Stimulated activated naive B cell treated with anti-CD40 and anti-IgM and Interleukin-4, amounts not matched to agents 10 μg/mL and 1 μg/mL and 100 μg/mL, for 72 hours (primary cell): ENCODE measurements around the gene MTO1.
"Not testable (repeated sequence)": the region's sequence is repeated elsewhere in the genome, so short reads cannot be mapped to it uniquely, and the experiment has no call there.

ENCODE experiments used
- ATAC-seq, 2 donors: fragments of 150-1000 bp; cut with Tn5 transposase; replicated peaks; 2 replicates each; pipeline ENCODE4 v1.10.0; 2021; ENCODE audit warnings: moderate library complexity in 1 of 2
- DNase-seq: peaks from one replicate; pipeline ENCODE4 v3.0.0; 2021
- H3K27ac Mint-ChIP-seq: one replicate; pipeline ENCODE4 v1.8.0; 2022; ENCODE audit warnings: mild to moderate bottlenecking, mixed read lengths
- H3K27me3 Mint-ChIP-seq, 2 donors: one replicate each; pipeline ENCODE4 v1.8.0; 2022; ENCODE audit warnings: mixed read lengths in 2 of 2
- H3K36me3 Mint-ChIP-seq, 2 donors: one replicate each; pipeline ENCODE4 v1.8.0; 2022; ENCODE audit warnings: mixed read lengths in 2 of 2, mild to moderate bottlenecking in 1 of 2
- H3K4me1 Mint-ChIP-seq, 2 donors: one replicate each; pipeline ENCODE4 v1.8.0; 2022; ENCODE audit warnings: mixed read lengths in 2 of 2, mild to moderate bottlenecking in 1 of 2
- H3K4me3 Mint-ChIP-seq, 2 donors: one replicate each; pipeline ENCODE4 v1.8.0; 2022; ENCODE audit warnings: mild to moderate bottlenecking in 2 of 2, mixed read lengths in 2 of 2, moderate library complexity in 1 of 2
- H3K9me3 Mint-ChIP-seq, 2 donors: one replicate each; pipeline ENCODE4 v1.8.0; 2022; ENCODE audit warnings: mixed read lengths in 2 of 2, mild to moderate bottlenecking in 1 of 2

MTO1 gene

DNA sequence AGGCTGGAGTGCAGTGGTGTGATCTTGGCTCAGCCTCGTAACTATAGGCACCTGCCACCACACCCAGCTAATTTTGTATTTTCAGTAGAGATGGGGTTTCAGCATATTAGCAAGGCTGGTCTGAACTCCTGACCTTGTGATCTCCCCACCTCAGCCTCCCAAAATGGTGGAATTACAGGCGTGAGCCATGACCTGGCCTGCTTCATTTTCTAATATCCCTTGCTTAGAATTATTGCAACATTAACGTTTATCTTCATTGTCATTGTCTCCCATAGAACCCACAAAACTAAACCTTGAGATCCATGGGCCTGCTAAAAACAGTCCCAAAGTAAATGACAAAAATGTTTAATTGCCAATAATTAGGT is 53.2 kb downstream of the MTO1 start:
- Mint-ChIP-seq H3K4me1 (peaks cover 38 to 66% of the 10 kb centered on the region in 2 donors), H3K27ac (peak overlapping the region; percentile 100), H3K4me3 (peak overlapping the region; percentile 25 to 66), H3K27me3 (no peaks in the 10 kb centered on the region), H3K36me3 (peaks cover 49 to 61% of the 10 kb centered on the region in 2 donors), H3K9me3 (no peaks in the 10 kb centered on the region)
- peak; percentile 4 to 10 for ATAC-seq
- DNase-seq: no peak

DNA sequence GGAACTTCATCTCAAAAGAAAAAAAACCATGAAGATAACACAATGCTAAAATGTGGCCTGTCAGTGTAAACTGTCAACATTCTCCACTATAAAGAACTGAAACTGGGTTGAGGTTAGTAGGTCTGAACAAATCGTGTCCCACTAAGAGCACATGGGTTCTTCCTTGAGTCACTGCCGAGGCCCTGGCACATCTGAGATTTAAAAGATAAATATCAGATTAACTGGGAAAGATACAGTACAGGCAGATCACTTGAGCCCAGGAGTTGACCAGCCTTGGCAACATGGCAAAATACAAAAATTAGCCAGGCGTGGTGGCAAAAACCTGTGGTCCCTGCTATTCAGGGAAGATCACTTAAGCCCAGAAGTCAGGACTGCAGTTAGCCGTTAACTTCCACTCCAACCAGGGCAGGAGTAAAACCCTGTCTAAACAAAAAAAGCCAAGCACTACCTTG is 53.7 kb downstream of the MTO1 start:
- peaks cover 42 to 70% of the 10 kb centered on the region in 2 donors for H3K4me1 Mint-ChIP-seq

GRCh38 chr6:73516514-73517489 is 55.3 kb downstream of the MTO1 start:
- peaks cover 0 to 9% of the 10 kb centered on the region in 2 donors for H3K27me3 Mint-ChIP-seq
- H3K4me1 Mint-ChIP-seq: peaks cover 45 to 67% of the 10 kb centered on the region in 2 donors
- no peak for DNase-seq
- peak overlapping the region; percentile 100 for H3K27ac Mint-ChIP-seq
- peaks cover 58 to 73% of the 10 kb centered on the region in 2 donors for H3K36me3 Mint-ChIP-seq
- H3K9me3 Mint-ChIP-seq: no peaks in the 10 kb centered on the region
- peak overlapping the region; percentile 59 to 75 for H3K4me3 Mint-ChIP-seq
- ATAC-seq: no peak

More for the DNA sequence above, 53.7 kb downstream of the MTO1 start:
- peaks cover 0 to 2% of the 10 kb centered on the region in 2 donors for H3K27me3 Mint-ChIP-seq
- ATAC-seq: peak; percentile 50 to 69
- peak overlapping the region in 1 of 2 donors; percentile 66 for H3K4me3 Mint-ChIP-seq
- DNase-seq: no peak
- no peaks in the 10 kb centered on the region for H3K9me3 Mint-ChIP-seq
- H3K36me3 Mint-ChIP-seq: peaks cover 54 to 66% of the 10 kb centered on the region in 2 donors
- H3K27ac Mint-ChIP-seq: peak overlapping the region; percentile 100

GRCh38 chr6:73518100-73518981 is 56.8 kb downstream of the MTO1 start:
- Mint-ChIP-seq H3K4me3 (peak overlapping the region; percentile 94 to 97), H3K4me1 (peaks cover 40 to 62% of the 10 kb centered on the region in 2 donors), H3K36me3 (peaks cover 56 to 67% of the 10 kb centered on the region in 2 donors), H3K27ac (peak overlapping the region; percentile 100)
- DNase-seq, ATAC-seq, H3K9me3 Mint-ChIP-seq, H3K27me3 Mint-ChIP-seq: not testable (repeated sequence)

DNA sequence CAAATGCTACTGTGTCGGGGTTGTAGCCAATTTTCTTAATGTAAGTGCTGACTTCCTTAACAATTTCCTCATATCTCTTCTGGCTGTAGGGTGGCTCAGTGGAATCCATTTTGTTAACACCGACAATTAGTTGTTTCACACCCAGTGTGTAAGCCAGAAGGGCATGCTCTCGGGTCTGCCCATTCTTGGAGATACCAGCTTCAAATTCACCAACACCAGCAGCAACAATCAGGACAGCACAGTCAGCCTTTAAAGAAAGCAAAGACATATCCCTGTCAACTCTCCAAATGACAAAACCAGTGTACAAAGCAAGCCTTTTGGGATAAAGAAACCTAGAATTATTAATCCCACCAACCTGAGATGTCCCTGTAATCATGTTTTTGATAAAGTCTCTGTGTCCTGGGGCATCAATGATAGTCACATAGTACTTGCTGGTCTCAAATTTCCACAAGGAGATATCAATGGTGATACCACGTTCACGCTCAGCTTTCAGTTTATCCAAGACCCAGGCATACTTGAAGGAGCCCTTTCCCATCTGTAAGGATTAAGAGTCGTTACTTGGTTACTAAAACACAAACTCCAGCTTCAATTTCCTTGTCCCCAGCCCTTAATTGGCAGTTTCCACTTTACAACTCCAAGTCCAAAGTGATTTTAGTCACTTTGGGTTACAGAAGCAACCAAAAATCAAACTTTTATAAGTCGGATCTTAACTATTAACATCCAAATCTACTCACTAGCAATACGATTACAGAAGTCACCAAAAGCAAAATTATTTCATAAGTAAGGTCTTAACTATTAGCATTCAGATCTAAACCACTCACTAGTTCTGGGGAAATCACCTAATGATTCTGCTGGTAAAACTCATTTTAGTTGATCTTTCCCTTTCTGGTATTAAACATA is 57.7 kb downstream of the MTO1 start:
- peak overlapping the region; percentile 94 to 97 for H3K4me3 Mint-ChIP-seq
- H3K27ac Mint-ChIP-seq: peak overlapping the region; percentile 100
- not testable (repeated sequence) for H3K9me3 Mint-ChIP-seq, DNase-seq, H3K27me3 Mint-ChIP-seq, ATAC-seq
- peaks cover 40 to 63% of the 10 kb centered on the region in 2 donors for H3K4me1 Mint-ChIP-seq
- H3K36me3 Mint-ChIP-seq: peaks cover 56 to 66% of the 10 kb centered on the region in 2 donors

DNA sequence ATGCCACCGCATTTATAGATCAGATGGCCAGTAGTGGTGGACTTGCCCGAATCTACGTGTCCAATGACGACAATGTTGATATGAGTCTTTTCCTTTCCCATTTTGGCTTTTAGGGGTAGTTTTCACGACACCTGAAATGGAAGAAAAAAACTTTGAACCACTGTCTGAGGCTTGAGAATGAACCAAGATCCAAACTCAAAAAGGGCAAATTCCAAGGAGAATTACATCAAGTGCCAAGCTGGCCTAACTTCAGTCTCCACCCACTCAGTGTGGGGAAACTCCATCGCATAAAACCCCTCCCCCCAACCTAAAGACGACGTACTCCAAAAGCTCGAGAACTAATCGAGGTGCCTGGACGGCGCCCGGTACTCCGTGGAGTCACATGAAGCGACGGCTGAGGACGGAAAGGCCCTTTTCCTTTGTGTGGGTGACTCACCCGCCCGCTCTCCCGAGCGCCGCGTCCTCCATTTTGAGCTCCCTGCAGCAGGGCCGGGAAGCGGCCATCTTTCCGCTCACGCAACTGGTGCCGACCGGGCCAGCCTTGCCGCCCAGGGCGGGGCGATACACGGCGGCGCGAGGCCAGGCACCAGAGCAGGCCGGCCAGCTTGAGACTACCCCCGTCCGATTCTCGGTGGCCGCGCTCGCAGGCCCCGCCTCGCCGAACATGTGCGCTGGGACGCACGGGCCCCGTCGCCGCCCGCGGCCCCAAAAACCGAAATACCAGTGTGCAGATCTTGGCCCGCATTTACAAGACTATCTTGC is 58.6 kb downstream of the MTO1 start:
- H3K36me3 Mint-ChIP-seq: peaks cover 48 to 58% of the 10 kb centered on the region in 2 donors
- peaks cover 36 to 60% of the 10 kb centered on the region in 2 donors for H3K4me1 Mint-ChIP-seq

GRCh38 chr6:73520688-73521350 is 59.3 kb downstream of the MTO1 start, which contains the start of gene EEF1A1:
EEF1A1 (minus strand) TSS chr6:73521032; CDS start chr6:73520026, 1,006 bp downstream.
- no peaks in the 10 kb centered on the region for H3K9me3 Mint-ChIP-seq
- H3K27me3 Mint-ChIP-seq: peaks cover 0 to 9% of the 10 kb centered on the region in 2 donors
- DNase-seq (peak; percentile 99), ATAC-seq (peak; percentile 73 to 82)
- peak within 1 kb of the TSS; percentile 100 for H3K27ac Mint-ChIP-seq
- peaks cover 33 to 52% of the 10 kb centered on the region in 2 donors for H3K4me1 Mint-ChIP-seq
- H3K36me3 Mint-ChIP-seq: peaks cover 47 to 51% of the 10 kb centered on the region in 2 donors
- H3K4me3 Mint-ChIP-seq: peak within 1 kb of the TSS; percentile 94 to 97

More for the DNA sequence above, 58.6 kb downstream of the MTO1 start:
- ATAC-seq: peak; percentile 18 to 23
- H3K4me3 Mint-ChIP-seq: peak overlapping the region; percentile 94 to 97
- peaks cover 0 to 9% of the 10 kb centered on the region in 2 donors for H3K27me3 Mint-ChIP-seq
- peak; percentile 68 for DNase-seq
- H3K27ac Mint-ChIP-seq: peak overlapping the region; percentile 100
- H3K9me3 Mint-ChIP-seq: no peaks in the 10 kb centered on the region

GRCh38 chr6:73521351-73521985 is 59.9 kb downstream of the MTO1 start:
- H3K27ac Mint-ChIP-seq: peak overlapping the region; percentile 100
- DNase-seq (peak; percentile 78), ATAC-seq (peak; percentile 42 to 44)
- H3K9me3 Mint-ChIP-seq: no peaks in the 10 kb centered on the region
- H3K4me1 Mint-ChIP-seq: peaks cover 29 to 46% of the 10 kb centered on the region in 2 donors
- peaks cover 41 to 45% of the 10 kb centered on the region in 2 donors for H3K36me3 Mint-ChIP-seq
- peak overlapping the region; percentile 94 to 97 for H3K4me3 Mint-ChIP-seq
- peaks cover 0 to 9% of the 10 kb centered on the region in 2 donors for H3K27me3 Mint-ChIP-seq

GRCh38 chr6:73523434-73524123 is 62.0 kb downstream of the MTO1 start:
- peaks cover 27 to 30% of the 10 kb centered on the region in 2 donors for H3K36me3 Mint-ChIP-seq
- H3K4me1 Mint-ChIP-seq: peaks cover 18 to 32% of the 10 kb centered on the region in 2 donors
- peak overlapping the region; percentile 100 for H3K27ac Mint-ChIP-seq
- no peaks in the 10 kb centered on the region for H3K9me3 Mint-ChIP-seq
- peak; percentile 54 to 56 for ATAC-seq
- peak overlapping the region; percentile 94 to 97 for H3K4me3 Mint-ChIP-seq
- peak; percentile 83 for DNase-seq
- peaks cover 0 to 9% of the 10 kb centered on the region in 2 donors for H3K27me3 Mint-ChIP-seq

GRCh38 chr6:73525546-73526330 is 64.2 kb downstream of the MTO1 start:
- Mint-ChIP-seq H3K4me1 (peaks cover 6 to 11% of the 10 kb centered on the region in 2 donors), H3K36me3 (peaks cover 6 to 8% of the 10 kb centered on the region in 2 donors), H3K9me3 (no peaks in the 10 kb centered on the region), H3K27ac (no peak overlapping the region), H3K27me3 (peaks cover 0 to 4% of the 10 kb centered on the region in 2 donors), H3K4me3 (no peak overlapping the region)
- no peak for ATAC-seq
- no peak for DNase-seq

DNA sequence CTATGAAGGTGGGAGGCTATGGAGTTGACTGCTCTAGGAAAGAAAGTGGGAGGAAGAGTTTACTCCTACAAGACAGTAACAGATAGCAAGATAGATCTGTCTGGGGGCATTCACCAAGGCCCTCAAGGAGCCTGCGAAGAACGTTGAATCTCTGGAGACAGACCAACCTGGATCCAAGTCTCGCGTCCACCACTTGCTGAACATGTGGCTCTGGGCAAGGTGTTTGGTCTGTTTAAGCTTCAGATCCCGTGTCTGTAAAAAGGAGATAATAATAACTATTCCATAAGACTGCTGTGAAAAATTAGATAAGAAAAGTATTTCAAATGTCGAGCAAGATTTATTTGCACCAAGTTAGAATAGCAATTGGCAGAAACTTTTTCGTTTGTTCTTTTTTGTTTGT is 67.4 kb downstream of the MTO1 start:
- DNase-seq (no peak), ATAC-seq (no peak)
- Mint-ChIP-seq H3K4me1 (peaks cover 0 to 4% of the 10 kb centered on the region in 2 donors), H3K36me3 (peaks cover 2 to 6% of the 10 kb centered on the region in 2 donors), H3K4me3 (no peak overlapping the region), H3K27me3 (no peaks in the 10 kb centered on the region), H3K9me3 (no peaks in the 10 kb centered on the region), H3K27ac (no peak overlapping the region)
